Glutamatergic neuron (in vitro differentiated cells): ENCODE measurements around the gene ECHS1. TPM values are rescaled to one million over a fixed set of nuclear protein-coding genes. Genes with fewer than 3 reads are reported as not detected.

ENCODE experiments used
- DNase-seq: peaks from one replicate; pipeline ENCODE4 v3.0.0; 2022
- H3K27ac Mint-ChIP-seq: one replicate; pipeline ENCODE4 v1.8.0; 2020; ENCODE audit warnings: mild to moderate bottlenecking, mixed read lengths, inconsistent platforms; ENCODE audit not compliant: unreplicated experiment
- H3K27me3 Mint-ChIP-seq: one replicate; pipeline ENCODE4 v1.8.0; 2020; ENCODE audit warnings: mild to moderate bottlenecking, moderate library complexity, mixed read lengths, inconsistent platforms; ENCODE audit not compliant: unreplicated experiment
- H3K36me3 Mint-ChIP-seq: one replicate; pipeline ENCODE4 v1.8.0; 2020; ENCODE audit warnings: mild to moderate bottlenecking, mixed read lengths, inconsistent platforms; ENCODE audit not compliant: unreplicated experiment
- H3K4me1 Mint-ChIP-seq: one replicate; pipeline ENCODE4 v1.8.0; 2020; ENCODE audit warnings: mild to moderate bottlenecking, low read depth, mixed read lengths, inconsistent platforms; ENCODE audit not compliant: unreplicated experiment
- H3K4me3 Mint-ChIP-seq: one replicate; pipeline ENCODE4 v1.8.0; 2020; ENCODE audit warnings: mild to moderate bottlenecking, mixed read lengths, inconsistent platforms; ENCODE audit not compliant: unreplicated experiment
- H3K9me3 Mint-ChIP-seq: one replicate; pipeline ENCODE4 v1.8.0; 2020; ENCODE audit warnings: mild to moderate bottlenecking, moderate library complexity, mixed read lengths, inconsistent platforms; ENCODE audit not compliant: unreplicated experiment
- total RNA-seq: library from RNA; stranded (reverse); fragmentation: NEBNext Ultra II Directional; extraction: Animal tissue kit (Norgen Biotek cat#: 25700); gene quantifications from one replicate; pipeline ENCODE4 v1.2.1, GENCODE V29; 2021; ENCODE audit not compliant: unreplicated experiment
- TF ChIP-seq, protein P1 (sequence below): fragments of 200-600 bp; sonication (generic); IDR thresholded peaks from one replicate; pipeline ENCODE4 v1.5.0; 2021; ENCODE audit not compliant: partially characterized antibody, unreplicated experiment

The ECHS1 gene
- total RNA-seq, 1 donor from 2014 or later = 64.2 TPM

DNA sequence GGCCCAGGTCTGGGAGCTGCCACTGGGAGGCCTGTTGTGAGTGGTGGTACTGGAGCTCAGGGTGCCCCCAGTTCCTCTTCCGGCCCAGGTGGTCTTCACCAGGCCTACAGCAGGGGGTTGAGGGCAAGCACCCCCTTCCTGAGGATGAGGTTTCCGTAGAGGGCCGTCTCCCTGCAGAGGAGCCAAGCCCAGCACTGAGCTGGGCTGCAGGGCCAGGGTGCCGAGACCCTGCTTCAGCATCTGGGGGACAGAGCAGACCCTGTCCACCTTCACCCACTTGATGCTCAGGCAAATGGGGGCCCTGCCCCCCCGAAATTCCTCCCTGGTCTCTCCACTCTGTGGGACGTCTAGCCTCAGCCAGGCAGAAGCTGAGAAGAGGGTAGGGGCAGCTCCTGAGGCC, 17.9 kb downstream of the ECHS1 start:
- Mint-ChIP-seq H3K4me1 (no peaks in the 10 kb centered on the region), H3K4me3 (no peak overlapping the region), H3K9me3 (peaks cover 2% of the 10 kb centered on the region), H3K27me3 (no peaks in the 10 kb centered on the region), H3K27ac (no peak overlapping the region), H3K36me3 (no peaks in the 10 kb centered on the region)
- DNase-seq = no peak
- TF ChIP-seq, protein P1, sequence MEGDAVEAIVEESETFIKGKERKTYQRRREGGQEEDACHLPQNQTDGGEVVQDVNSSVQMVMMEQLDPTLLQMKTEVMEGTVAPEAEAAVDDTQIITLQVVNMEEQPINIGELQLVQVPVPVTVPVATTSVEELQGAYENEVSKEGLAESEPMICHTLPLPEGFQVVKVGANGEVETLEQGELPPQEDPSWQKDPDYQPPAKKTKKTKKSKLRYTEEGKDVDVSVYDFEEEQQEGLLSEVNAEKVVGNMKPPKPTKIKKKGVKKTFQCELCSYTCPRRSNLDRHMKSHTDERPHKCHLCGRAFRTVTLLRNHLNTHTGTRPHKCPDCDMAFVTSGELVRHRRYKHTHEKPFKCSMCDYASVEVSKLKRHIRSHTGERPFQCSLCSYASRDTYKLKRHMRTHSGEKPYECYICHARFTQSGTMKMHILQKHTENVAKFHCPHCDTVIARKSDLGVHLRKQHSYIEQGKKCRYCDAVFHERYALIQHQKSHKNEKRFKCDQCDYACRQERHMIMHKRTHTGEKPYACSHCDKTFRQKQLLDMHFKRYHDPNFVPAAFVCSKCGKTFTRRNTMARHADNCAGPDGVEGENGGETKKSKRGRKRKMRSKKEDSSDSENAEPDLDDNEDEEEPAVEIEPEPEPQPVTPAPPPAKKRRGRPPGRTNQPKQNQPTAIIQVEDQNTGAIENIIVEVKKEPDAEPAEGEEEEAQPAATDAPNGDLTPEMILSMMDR = no peak

DNA sequence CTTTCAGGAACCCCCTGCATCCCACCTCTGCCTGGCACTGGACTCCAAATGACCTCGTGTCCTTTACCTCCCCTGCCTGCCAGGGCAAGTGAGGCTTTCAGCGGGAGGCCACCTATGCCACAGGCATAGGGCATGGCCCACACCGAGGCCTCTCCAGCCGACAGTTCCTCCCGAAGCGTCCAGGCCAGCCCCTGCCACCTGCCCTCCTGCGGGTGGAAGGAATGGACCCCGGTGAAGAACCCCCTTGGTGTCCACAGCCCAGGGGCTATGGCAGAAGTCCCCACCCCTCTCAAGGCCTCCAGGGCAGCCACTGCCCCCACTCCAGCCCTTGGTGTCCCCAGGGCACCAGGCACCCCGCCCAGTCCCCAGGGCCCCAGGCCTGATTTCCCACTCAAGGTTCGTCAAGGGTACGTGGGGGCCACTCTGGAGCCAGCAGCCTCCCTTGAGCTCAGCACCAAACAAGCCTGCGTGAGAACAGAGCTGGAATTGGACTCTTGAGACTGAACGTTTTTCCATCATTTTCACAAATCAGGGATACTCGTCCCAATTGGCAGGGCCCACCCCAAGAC, 18.4 kb downstream of the ECHS1 start:
- TF ChIP-seq, protein P1 = no peak
- no peak overlapping the region for H3K4me3 Mint-ChIP-seq

DNA sequence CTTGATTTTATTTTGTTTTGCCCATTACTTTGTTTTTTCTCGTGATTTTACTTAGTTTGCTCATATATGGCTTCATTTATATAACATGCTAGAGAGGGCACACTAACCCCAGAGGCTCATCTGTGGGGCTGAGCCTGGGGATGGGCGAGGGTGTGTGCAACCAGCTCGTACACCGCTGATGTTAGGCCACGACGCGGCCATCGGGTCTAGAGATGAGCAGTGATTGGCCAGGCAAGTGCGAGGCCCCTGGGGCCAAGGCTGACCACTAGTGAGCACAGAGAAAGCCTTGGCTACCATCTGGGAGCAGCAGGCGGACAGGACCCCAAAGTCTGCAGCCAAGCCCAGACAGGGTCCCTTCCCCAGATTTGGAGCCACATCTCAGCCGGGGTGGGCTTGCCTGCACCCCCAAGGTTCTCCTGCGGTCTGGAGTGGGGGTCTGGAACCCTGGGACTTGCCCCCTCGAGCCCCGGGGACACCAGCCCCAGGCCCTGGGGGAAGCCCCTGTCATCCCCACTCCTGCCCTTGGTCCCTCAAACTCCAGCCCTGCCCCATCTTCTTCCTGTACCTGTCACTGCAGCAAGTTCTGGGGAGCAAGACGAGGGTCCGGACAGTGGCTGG, 19.1 kb downstream of the ECHS1 start:
- Mint-ChIP-seq H3K36me3 (no peaks in the 10 kb centered on the region), H3K4me3 (no peak overlapping the region), H3K27ac (no peak overlapping the region), H3K4me1 (no peaks in the 10 kb centered on the region), H3K9me3 (no peaks in the 10 kb centered on the region), H3K27me3 (peaks cover 2% of the 10 kb centered on the region)
- TF ChIP-seq, protein P1 = no peak
- no peak for DNase-seq

More for the DNA sequence above, 18.4 kb downstream of the ECHS1 start:
- Mint-ChIP-seq H3K4me1 (no peaks in the 10 kb centered on the region), H3K27me3 (no peaks in the 10 kb centered on the region), H3K9me3 (no peaks in the 10 kb centered on the region), H3K27ac (no peak overlapping the region), H3K36me3 (no peaks in the 10 kb centered on the region)
- DNase-seq = no peak

DNA sequence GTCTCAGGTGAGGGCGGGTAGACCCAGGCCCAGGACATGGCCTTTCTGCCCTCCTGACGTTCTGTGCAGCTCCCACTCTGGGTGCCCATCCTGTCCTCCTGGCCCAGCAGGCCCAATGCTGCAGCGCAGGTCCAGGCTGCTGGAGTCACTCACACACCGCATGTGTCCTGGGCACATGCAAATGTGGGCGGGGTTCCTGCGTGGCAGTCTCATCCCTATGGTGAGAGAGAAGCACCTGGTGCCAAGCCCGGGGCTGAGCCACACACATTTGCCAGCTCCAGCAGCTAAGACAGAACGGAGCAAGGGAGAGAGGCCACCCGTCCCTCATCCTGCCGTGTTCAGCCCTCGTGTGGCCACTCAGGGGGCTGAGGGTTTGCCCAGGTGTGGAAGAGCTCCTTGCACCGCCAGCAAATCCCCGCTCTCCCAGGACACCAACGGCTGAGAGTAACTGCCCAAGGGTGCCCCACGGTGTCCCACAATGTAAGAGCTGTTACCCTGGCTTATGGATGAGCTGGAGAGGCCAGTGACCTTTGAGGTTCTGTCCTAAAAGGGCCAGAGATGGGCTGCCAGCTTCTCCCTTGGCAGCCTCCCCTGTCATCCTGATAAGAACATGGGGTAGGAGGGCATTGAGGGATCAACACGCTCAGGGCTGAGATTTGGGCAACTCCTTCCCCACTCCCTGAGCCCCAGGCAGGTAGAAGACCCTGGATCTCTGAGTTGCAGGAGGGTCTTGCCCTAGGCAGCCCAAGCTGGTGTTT, 19.8 kb downstream of the ECHS1 start:
- Mint-ChIP-seq H3K27ac (no peak overlapping the region), H3K4me3 (no peak overlapping the region), H3K27me3 (peaks cover 2% of the 10 kb centered on the region), H3K9me3 (no peaks in the 10 kb centered on the region), H3K36me3 (no peaks in the 10 kb centered on the region), H3K4me1 (no peaks in the 10 kb centered on the region)
- no peak for DNase-seq
- TF ChIP-seq, protein P1 = no peak
